HL-60 (cell line): ENCODE data around the gene NR4A2.

Experiments
- POLR2AphosphoS5 ChIP-seq: IDR thresholded peaks from 2 replicates; pipeline ENCODE4 v1.6.1; 2012; ENCODE audit warnings: low read depth
- TF ChIP-seq, protein P1 (sequence below): IDR thresholded peaks from one replicate; pipeline ENCODE4 v1.5.1; 2011; ENCODE audit warnings: low read length, control low read depth, inconsistent platforms; ENCODE audit not compliant: insufficient read depth

DNA sequence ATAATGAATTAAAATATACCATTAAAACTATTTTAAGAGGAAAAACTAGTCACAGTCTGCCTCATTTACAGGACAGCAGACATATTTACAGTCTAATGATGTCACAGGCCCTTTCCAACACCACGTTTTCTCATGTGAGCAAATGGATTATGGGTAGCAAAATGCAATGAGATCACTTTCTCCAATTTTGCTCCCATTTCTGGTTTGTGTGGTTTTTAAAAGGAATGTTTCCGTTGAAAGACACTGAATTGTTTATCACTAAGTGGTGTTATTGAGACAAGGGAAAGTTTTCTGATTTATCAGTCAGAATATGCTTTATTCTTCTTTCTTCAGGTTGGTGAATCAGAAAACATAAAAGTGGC, 11.4 kb upstream of the NR4A2 start:
- TF ChIP-seq, protein P1, sequence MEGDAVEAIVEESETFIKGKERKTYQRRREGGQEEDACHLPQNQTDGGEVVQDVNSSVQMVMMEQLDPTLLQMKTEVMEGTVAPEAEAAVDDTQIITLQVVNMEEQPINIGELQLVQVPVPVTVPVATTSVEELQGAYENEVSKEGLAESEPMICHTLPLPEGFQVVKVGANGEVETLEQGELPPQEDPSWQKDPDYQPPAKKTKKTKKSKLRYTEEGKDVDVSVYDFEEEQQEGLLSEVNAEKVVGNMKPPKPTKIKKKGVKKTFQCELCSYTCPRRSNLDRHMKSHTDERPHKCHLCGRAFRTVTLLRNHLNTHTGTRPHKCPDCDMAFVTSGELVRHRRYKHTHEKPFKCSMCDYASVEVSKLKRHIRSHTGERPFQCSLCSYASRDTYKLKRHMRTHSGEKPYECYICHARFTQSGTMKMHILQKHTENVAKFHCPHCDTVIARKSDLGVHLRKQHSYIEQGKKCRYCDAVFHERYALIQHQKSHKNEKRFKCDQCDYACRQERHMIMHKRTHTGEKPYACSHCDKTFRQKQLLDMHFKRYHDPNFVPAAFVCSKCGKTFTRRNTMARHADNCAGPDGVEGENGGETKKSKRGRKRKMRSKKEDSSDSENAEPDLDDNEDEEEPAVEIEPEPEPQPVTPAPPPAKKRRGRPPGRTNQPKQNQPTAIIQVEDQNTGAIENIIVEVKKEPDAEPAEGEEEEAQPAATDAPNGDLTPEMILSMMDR, result no peak
- no peak for TF ChIP-seq POLR2AphosphoS5
